ENCODE results near the gene PHACTR4.

GRCh38 chr1:28548318-28548717, 178.8 kb downstream of the PHACTR4 start:
- TF ChIP-seq, protein P1, sequence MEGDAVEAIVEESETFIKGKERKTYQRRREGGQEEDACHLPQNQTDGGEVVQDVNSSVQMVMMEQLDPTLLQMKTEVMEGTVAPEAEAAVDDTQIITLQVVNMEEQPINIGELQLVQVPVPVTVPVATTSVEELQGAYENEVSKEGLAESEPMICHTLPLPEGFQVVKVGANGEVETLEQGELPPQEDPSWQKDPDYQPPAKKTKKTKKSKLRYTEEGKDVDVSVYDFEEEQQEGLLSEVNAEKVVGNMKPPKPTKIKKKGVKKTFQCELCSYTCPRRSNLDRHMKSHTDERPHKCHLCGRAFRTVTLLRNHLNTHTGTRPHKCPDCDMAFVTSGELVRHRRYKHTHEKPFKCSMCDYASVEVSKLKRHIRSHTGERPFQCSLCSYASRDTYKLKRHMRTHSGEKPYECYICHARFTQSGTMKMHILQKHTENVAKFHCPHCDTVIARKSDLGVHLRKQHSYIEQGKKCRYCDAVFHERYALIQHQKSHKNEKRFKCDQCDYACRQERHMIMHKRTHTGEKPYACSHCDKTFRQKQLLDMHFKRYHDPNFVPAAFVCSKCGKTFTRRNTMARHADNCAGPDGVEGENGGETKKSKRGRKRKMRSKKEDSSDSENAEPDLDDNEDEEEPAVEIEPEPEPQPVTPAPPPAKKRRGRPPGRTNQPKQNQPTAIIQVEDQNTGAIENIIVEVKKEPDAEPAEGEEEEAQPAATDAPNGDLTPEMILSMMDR (IDR thresholded peaks at IDR 0.05) = no peak
- TF ChIP-seq POLR2A (IDR thresholded peaks at IDR 0.05) = no peak
